Superior temporal gyrus (tissue), 1 donor: ENCODE measurements around the gene LRRC1.

ENCODE experiments used
- DNase-seq: peaks from one replicate; pipeline ENCODE4 v3.0.0-alpha.2; 2016; ENCODE audit errors: extremely low spot score

Gene LRRC1

GRCh38 chr6:53924277-53924676 lies 129.5 kb downstream of the LRRC1 start:
- DNase-seq: no peak

- DNase-seq: no peak
These were observed 130.1 kb downstream of the LRRC1 start for GRCh38 chr6:53924821-53925422.

DNA sequence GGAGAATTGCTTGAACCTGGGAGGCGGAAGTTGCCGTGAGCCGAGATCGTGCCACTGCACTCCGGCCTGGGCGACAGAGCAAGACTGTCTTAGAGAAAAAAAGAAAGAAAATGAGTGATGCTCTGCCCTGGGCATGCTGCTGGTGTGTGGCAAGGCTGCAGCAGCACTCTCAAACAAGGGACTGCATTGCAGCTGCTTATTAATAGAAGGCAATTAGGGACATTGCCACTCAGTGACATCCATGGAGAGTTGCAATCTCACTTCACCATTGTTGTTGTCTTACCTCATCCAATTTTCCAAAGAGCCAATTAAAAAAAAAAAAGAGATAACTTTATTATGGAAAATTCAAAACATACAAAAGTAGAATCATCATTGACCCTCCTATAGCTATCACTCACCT lies 131.1 kb downstream of the LRRC1 start:
- no peak for DNase-seq

DNA sequence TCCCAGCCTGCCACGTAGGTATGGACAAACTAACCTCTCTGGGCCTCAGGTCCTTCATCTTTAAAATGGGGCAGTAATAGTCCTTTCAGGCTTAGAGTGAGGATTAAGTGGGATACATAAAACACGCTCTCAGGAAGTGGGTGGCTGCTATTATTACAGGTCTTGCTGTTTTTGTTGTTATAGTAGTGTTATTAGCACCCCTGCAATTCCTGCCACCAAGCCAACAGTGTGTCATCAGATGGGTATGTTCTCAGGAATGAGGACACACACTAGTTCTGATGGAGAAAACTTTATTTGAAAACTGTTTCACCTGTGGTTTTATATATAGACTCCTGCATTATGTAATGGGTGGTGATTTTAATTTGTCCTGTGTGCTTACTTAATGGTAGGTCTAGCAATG lies 131.7 kb downstream of the LRRC1 start:
- no peak for DNase-seq

DNA sequence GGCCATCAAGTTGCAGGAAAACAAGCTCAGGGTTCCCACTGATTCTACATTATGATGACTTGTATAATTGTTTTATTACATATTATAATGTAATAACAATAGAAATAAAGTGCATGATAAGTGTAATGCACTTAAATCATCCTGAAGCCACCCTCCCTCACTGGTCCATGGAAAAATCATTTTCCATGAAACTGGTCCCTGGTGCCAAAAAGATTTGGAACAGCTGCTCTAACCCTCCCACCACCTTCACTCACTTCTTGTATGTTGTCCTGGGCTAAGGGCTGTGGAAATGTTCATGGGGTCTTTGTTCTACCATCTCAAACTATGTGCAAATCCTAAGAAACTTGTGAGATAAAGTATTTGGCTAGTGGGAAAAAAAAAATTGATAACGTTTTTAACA lies 133.8 kb downstream of the LRRC1 start:
- DNase-seq: no peak

DNA sequence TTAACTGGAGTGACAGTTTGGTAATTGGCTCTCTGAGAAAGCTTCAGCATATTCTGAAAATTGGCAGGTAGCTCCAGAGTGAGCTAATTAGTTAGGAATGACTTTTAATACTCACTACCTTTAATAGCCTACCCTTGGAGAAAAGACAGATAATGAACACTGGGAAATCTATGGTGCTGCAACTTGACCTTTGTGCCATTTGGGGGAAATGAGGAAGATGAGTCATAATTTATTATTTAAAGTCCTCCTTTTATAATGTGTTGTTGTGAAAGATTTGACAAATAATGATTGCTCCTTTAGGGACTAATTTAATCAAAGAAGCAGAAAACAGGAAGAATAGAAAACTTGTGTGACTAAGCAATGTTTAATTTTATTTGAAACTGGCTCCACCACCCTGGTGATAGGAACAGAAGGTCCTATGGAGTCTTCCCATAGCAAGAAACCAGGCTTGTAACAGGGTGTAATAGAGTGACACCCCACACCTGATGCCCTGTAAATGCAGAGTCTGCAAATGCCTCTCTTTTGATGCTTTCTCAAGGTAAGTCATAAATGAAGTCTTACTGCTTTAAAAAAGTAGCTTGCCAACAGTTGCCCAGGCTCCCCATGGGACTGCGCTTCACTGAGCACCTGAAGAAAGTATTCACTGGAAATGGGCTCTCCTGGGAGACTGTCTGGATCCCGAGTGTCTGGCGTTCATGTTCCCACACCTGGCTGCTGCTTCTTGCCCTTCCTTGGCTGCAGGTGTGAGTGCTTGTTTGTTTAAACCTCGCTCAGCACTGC lies 134.4 kb downstream of the LRRC1 start:
- DNase-seq: no peak

DNA sequence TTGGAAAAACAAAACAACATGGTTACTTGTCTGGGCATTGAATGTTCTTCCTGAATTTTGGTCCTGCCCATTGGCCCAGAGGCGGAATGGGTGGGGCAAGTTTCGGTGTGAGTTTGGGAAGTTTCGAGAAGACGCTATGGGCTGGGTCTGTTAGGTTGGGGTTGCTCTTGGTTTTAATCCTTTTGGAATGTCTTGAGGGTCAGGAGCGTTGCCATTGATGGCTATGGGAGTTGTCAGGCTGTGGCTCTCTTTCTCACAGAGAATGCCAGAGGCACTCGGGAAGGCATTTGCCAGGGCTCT lies 135.0 kb downstream of the LRRC1 start:
- no peak for DNase-seq

DNA sequence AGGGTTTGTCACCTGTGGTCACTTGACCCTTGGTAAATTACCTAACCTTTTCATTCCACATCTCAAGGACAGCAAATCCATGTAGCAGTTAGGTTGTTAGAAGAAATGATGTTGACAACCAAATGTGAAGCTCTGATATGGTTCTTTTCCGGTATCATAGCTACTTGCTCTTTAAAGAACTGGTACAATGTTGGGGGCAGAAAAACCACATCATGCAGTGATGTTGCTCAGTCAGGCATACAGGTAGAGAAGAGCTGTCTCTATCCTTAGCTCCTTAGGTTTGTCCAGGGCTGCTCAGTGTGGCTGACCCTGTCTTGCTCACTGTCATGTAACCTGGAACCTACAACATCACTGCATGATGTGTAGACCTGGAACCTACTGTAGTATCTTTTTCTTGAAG lies 135.5 kb downstream of the LRRC1 start:
- DNase-seq: no peak

DNA sequence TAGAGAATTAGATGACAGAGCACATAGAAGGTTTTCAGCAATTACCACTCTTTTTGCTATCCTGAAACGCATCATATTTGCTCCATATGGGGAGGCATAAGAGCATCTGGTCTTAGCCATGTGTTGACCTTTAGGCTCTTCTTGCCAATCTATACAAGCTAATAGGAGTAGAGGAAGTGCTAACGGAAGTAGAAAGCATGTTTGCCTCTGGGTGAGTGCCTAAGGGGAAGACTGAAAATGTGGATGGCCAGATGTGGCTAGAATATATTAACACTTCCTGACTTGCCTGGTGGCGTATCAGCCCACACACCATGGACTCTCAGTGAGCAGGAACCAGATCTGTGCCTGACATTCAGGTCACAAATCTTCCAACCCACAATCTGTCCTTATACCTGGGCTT lies 136.3 kb downstream of the LRRC1 start:
- no peak for DNase-seq

GRCh38 chr6:53932516-53932915 lies 137.7 kb downstream of the LRRC1 start:
- DNase-seq: no peak

DNA sequence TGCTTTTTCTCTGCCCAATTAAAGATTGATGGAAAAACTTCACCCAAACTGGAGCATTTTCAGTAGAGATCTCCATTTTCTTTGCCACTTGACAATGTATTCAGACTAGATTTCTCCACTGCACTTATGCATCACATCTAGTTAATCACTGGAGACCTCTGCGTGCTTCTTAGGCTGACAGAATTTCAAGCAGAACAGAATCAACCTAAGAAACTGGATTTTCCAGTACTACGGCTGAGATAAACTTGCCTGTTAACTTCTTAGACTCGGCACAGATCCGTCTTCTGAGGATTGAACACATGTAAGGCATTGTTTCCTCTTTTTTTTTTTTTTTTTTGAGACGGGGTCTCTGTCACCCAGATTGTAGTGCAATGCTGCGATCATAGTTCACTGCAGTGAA lies 139.2 kb downstream of the LRRC1 start:
- no peak for DNase-seq

DNA sequence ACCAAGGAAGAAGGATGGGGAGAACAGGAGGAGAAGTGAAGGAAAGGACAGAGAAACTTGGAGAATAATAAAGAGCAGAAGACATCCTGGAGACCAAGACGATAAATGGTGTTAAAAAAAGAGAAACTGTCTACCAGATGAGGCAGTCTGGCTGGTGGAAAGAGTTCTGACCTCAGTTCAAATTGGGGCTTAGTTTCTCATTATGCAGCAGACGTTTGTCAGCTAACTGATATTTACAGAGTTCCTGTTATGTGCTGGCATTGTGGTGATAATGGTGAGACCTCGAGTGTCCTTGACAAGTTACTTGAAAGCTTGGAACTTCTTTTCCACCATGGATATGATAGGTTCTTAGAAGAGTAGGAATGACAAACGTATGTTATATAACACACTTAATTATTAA lies 142.7 kb downstream of the LRRC1 start:
- no peak for DNase-seq

GRCh38 chr6:53938810-53939209 lies 144.0 kb downstream of the LRRC1 start:
- DNase-seq: no peak

- no peak for DNase-seq
These were observed 145.0 kb downstream of the LRRC1 start for GRCh38 chr6:53939830-53940229.

GRCh38 chr6:53943395-53943794 lies 148.6 kb downstream of the LRRC1 start:
- DNase-seq: peak; percentile 53

DNA sequence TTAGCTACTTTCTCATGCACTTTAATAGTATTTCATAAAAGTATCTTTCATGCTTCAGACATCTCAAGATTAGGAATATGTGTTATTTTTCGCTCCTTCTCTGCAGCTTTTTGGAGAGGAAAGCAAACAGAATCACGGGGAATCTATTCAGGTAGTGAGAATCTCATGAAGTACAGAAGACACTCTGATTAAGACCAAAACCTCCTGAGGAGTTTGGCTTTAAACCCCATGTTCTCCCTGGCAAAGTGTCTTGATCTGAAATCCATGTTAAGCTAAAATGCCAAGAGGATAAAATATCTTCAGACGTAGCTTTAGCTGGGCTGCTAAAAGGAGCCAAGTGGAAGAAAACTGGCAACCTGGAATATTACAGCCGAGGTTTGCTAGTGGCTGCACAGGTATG lies 149.3 kb downstream of the LRRC1 start:
- no peak for DNase-seq

- DNase-seq: no peak
These were observed 149.7 kb downstream of the LRRC1 start for GRCh38 chr6:53944543-53944942.

GRCh38 chr6:53945765-53946407 lies 151.1 kb downstream of the LRRC1 start:
- no peak for DNase-seq

- no peak for DNase-seq
These were observed 153.0 kb downstream of the LRRC1 start for GRCh38 chr6:53947780-53948179.

- no peak for DNase-seq
These were observed 156.6 kb downstream of the LRRC1 start for GRCh38 chr6:53951383-53951782.

GRCh38 chr6:53956068-53956711 lies 161.4 kb downstream of the LRRC1 start:
- peak; percentile 89 for DNase-seq

DNA sequence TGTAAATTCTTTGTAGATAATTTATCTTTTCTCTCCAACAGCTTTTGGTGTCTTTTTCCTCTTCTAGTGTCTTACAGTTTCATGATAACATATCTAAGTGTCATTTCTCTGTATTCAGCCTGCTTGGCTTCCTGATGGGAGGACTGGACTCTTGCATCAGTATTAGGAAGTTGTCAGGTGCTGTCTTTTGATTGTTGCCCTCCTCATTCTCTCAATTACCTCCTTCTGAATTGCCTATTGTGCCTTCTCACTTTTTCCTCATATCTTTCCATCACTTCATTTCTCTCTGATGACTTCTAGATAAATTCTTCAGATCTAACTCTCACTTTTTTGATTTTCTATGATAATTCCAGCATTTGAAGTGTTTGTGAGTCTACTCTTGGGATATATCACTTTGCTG lies 162.0 kb downstream of the LRRC1 start:
- no peak for DNase-seq

- no peak for DNase-seq
These were observed 164.9 kb downstream of the LRRC1 start for GRCh38 chr6:53959717-53960116.
